ENCODE data around the gene HOXA4.

Gene HOXA4

GRCh38 chr7:27145165-27145913 is 14.8 kb upstream of the HOXA4 start:
- TF ChIP-seq CTCF (IDR thresholded peaks at IDR 0.05; ENCODE audit: low read depth, low read length, missing control alignments): no peak
- in situ Hi-C loops (cut with HindIII; ENCODE audit: low pct_ligation_motif_present, low sequenced_read_pairs): no loop called here
- DNase-seq: no peak
- H3K36me3 ChIP-seq (replicated peaks): no peaks in the 10 kb centered on the region
- H3K27ac ChIP-seq: no peak overlapping the region
- no peak overlapping the region for H3K4me3 ChIP-seq (ENCODE audit: low read depth, low read length)
- peaks cover 94% of the 10 kb centered on the region for H3K27me3 ChIP-seq (replicated peaks)

- in situ Hi-C loops (cut with HindIII; ENCODE audit: low pct_ligation_motif_present, low sequenced_read_pairs): no loop called here
- Histone ChIP-seq H3K4me3 (ENCODE audit: low read depth, low read length) (no peak overlapping the region), H3K27ac (no peak overlapping the region), H3K27me3 (replicated peaks) (peaks cover 96% of the 10 kb centered on the region), H3K36me3 (replicated peaks) (no peaks in the 10 kb centered on the region)
- no peak for TF ChIP-seq CTCF (IDR thresholded peaks at IDR 0.05; ENCODE audit: low read depth, low read length, missing control alignments)
- DNase-seq: no peak
Observed at GRCh38 chr7:27144781-27145164, 14.2 kb upstream of the HOXA4 start.

- DNase-seq: no peak
- Histone ChIP-seq H3K27me3 (replicated peaks) (peaks cover 96% of the 10 kb centered on the region), H3K4me3 (ENCODE audit: low read depth, low read length) (no peak overlapping the region), H3K27ac (no peak overlapping the region), H3K36me3 (replicated peaks) (no peaks in the 10 kb centered on the region)
- TF ChIP-seq CTCF (IDR thresholded peaks at IDR 0.05; ENCODE audit: low read depth, low read length, missing control alignments): no peak
- in situ Hi-C loops (cut with HindIII; ENCODE audit: low pct_ligation_motif_present, low sequenced_read_pairs): no loop called here
Observed at GRCh38 chr7:27143950-27144780, 13.6 kb upstream of the HOXA4 start.

- in situ Hi-C loops (cut with HindIII; ENCODE audit: low pct_ligation_motif_present, low sequenced_read_pairs): no loop called here
- Histone ChIP-seq H3K36me3 (replicated peaks) (no peaks in the 10 kb centered on the region), H3K27ac (no peak within 1 kb of the TSS), H3K27me3 (replicated peaks) (peaks cover 96% of the 10 kb centered on the region), H3K4me3 (ENCODE audit: low read depth, low read length) (peak within 1 kb of the TSS; percentile 40)
- TF ChIP-seq CTCF (IDR thresholded peaks at IDR 0.05; ENCODE audit: low read depth, low read length, missing control alignments): peak; percentile 47
- no peak for DNase-seq
Observed at GRCh38 chr7:27143023-27143949, 12.7 kb upstream of the HOXA4 start, which contains the start of gene HOXA5. HOXA5 (minus strand) TSS chr7:27143681; CDS start chr7:27143607, 74 bp downstream.

GRCh38 chr7:27142580-27143022 is 12.0 kb upstream of the HOXA4 start:
- DNase-seq: no peak
- Histone ChIP-seq H3K36me3 (replicated peaks) (no peaks in the 10 kb centered on the region), H3K27me3 (replicated peaks) (peaks cover 97% of the 10 kb centered on the region), H3K27ac (no peak overlapping the region), H3K4me3 (ENCODE audit: low read depth, low read length) (peak overlapping the region; percentile 40)
- TF ChIP-seq CTCF (IDR thresholded peaks at IDR 0.05; ENCODE audit: low read depth, low read length, missing control alignments): no peak
- in situ Hi-C loops (cut with HindIII; ENCODE audit: low pct_ligation_motif_present, low sequenced_read_pairs): no loop called here
